Lung microvascular endothelial cell (primary cell): ENCODE measurements around the gene FGR. TPM values are rescaled to one million over a fixed set of nuclear protein-coding genes. Genes with fewer than 3 reads are reported as not detected.
A peak's percentile ranks its signal among the peaks of the same experiment; 100 is the strongest.

ENCODE experiments used
- DNase-seq, 2 donors: peaks; one replicate each; pipeline versions ENCODE4 v3.0.0 to v3.0.0-alpha.2; 2010; ENCODE audit warnings: low read depth in 2 of 2
- total RNA-seq: library from RNA; depleted of rRNA; stranded (reverse); fragments of >200 nt; gene quantifications from 2 replicates; pipeline ENCODE4 v1.2.1, GENCODE V29; 2014

Gene FGR
- total RNA-seq, 1 donor from 2014 or later: 0.20 TPM

DNA sequence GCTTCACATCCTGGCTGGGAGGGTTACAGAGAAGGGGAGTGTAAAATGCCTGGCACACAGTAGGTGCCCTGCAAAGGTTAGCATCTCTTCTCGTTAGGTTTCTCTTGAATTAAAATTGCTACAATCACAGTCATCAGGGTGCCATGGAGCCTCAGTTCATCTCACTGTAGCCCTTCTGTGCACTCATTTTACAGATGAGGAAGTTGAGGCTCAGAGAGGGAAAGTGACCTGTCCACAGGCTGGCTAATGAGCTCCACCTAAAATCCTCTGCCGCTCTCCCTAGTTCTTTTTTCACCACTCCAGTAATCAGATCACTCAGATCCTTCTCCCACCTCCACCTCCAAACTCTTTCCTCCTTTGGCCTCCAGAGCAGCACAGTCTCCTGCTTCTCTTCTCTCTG is 17.6 kb downstream of the FGR start:
- no peak for DNase-seq

DNA sequence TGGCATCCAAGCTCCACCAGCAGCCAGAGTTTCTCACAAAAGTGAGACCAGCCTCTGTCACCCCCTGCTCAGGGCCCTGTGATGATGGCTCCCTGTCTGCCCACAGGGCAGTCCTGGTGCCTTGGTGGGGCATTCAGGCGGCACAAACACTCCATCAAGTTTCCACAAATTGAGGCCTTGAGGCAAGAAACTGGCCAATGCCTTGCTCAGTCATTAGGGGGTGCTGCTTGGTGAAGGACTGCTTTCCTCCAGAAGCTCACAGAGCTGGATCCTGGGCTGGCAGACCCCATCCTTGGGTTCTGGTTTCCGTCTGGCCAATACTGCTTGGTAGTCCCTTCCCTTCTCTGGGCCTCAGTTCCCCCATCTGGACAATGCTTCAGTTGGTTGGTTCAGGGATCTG is 18.5 kb downstream of the FGR start:
- no peak for DNase-seq

DNA sequence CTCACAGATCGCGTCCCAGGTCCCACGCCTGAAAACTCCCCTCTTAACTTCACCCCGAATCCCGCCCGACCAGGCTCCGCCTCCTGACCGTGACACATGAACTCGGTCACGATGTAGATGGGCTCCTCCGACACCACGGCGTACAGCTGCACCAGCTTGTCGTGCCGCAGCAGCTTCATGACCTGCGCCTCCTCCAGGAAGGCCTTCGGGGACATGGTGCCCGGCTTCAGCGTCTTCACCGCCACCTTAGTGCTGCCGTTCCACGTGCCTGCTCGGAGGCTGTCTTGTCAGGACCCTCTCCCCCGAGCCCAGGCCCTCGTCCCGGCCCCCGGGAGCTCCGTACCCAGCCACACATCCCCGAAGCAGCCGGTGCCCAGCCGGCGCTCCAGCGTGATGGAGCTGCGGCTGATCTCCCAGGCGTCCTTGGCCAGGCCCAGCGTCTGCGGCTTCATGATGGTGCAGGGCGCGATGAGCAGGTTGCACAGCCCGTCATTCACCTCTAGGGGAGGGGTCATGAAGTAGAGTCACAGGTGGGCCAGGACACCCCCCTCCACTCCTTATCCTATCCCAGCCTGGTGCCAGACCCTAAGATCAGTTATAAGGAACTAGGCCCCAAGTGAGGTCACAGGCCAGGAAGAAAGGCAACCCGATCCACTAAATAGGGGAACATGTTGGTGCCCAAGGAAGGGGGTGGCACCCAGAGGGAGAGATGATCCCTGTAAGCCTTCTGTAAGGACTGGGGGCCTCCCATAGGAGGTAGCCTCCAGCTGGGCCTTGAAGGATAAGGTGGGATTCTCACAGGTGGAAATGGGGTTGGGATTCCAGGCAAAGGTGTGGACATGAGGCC is 19.4 kb downstream of the FGR start:
- DNase-seq: no peak

DNA sequence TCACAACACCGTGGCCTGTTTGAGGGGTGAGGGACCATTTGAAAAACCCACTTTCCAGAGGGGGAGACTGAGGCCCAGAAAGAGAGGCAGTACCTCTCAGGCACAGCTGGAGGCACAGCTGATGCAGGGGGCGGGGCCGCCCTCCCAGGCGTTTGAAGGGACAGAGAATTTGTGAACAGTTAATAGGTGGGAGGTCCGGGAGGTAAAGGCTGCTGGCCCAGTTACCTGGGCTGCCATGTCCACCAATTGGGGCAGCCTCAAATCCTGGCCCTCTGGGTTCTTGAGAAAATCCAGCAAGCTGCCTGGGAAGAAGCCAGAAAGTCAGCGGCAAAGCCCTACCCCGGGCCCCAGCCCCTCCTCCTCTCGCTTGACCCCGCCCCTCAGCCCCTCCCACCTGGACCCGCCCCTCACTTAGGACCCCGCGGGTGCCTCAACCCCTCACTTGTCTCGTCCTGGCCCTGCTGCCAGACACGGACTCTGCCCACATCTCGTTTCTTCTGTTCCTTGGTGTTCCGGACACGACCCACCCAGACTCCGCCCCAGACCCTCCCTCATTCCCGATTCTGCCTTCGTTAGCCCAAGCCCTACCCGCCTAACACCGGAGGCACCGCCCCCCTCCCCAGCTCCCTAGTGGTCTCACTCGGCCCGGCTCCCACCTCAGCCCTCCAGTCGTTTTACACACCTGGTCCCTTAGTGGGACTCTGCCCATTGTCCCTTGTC is 20.2 kb downstream of the FGR start:
- no peak for DNase-seq

DNA sequence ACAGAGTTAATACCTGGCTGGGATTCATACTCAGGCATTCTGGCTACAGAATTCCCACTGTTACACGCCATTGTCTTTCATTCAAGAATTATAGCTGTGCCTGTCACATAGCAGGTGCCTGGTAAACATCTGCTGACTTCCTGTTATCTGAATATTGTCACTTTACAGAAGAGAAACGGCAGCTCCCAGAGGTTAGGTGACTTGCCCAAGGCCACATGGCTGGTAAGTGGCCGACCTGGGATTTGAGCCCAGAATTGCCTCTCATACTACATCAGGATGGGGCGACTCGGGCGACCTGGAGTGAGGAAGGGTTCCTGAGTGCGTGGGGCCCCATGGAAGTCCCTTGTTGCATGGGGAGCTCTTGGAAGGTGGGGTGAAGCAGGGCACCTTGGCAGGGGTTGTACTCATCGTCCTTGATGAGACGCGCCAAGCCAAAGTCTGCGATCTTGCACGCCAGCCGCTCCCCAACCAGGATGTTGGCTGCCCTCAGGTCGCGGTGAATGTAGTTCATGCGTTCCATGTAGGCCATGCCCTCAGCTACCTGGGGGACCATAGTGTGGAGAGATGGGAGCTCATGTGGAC is 20.9 kb downstream of the FGR start:
- peak in 1 of 2 donors; percentile 44 for DNase-seq

DNA sequence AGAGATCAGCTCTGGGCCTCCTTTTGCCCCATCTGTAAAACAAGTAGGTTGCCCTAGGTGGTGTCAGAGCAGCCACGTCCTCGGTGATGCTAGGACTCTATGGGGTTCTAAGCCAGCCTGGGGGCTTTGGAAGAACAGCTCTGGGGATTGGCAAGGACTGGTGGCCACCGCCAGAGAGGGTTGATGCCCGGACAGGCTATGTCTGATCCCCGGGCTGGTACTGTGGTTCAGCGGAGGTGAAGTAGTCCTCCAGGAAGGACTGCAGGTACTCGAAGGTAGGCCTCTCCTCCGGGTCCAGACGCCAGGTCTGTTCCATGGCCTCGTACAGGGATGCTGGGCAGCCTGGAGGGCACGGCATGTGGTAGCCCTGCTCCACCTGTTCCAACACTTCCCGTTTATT is 22.3 kb downstream of the FGR start:
- no peak for DNase-seq

DNA sequence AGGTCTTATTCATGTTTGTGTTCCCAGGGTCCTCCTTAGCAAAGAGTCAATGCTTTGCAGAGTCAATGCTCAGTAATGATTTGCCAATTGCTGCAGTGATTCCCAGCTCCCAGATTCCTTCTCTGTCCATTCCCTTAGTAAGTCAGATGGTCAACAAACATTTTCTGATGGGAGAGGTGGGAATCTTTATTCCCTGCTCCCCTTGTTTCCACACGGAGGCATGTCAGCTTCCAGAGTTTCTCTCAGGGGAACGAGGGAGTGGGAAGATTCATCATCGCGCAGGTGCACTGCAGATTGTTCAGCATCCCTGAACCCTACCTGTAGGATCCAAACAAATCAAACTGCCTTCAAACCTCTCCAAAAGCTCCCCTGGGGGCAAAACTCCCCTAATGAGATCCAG is 23.5 kb downstream of the FGR start:
- no peak for DNase-seq

DNA sequence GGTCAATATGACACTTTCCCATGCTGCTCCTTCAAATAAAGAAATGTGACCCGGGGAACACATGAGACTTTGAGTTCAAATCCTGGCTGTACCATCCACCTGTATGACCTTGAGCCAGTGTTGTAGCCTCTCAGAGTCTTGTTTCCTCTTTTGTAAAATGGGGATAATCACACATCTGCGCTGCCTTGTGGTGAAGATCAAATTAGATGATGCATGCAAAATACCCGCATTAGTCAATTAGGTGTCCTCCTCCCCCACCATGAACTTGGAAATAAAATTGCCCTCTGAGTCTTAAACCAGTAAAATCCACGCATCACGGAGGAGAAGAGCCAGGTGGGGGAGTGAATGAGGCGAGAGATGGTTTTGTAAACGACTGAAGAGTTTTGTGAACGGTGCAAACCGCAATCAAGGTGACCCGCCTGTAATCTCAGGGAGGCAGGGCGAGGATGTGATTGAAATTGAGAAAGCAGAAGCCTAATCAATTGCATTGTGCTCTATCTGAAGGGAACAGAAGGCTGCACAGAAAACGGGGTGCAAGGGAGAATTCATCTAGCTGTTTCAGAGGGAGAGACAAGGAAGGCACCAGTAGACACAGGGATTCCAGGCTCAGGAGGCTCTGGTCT is 25.3 kb downstream of the FGR start:
- DNase-seq: no peak

DNA sequence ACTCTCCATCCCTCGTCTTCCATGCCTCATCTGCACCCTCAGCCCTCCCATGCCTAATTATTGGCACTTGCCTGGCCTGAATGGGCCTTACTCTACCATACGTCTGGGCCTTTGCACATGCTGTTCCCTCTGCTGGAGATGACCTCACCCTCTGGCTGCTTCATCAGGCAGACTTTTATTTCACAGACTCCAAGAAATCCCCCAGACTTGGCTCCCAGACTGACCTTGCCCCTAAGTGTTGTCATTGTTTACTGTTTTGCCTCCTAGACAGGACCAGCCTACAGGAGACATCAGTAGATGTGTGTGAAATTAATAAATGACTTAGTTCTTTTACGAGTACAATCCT is 25.8 kb downstream of the FGR start:
- DNase-seq: no peak

DNA sequence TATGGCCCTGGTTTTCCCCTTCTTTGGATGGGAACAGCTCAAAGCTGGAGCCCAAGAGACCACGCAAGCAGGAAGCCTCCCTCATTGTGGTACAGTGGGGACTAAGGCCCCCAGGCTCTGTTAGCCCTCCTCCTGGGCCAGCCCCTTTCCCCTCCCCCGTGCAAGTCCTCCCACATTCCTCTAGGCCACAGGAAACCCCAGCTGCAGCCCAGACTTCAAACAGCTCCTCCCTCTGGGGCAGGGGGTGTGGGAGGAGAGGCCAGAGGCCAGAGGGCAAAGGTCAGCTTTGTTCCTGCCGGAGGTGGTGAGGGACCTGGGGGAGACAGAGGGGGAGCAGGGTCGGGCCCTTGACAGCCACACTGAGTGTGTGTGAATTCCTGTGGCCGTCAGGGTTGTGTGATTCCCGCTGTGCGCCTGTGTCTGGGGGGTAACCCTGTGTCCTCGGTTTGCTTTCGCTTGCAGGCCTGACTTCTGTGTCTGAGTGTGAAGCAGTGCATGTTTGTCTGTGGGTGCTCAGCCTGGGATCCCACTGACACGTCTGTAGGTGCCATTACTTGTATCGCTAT is 27.7 kb downstream of the FGR start:
- DNase-seq: no peak

DNA sequence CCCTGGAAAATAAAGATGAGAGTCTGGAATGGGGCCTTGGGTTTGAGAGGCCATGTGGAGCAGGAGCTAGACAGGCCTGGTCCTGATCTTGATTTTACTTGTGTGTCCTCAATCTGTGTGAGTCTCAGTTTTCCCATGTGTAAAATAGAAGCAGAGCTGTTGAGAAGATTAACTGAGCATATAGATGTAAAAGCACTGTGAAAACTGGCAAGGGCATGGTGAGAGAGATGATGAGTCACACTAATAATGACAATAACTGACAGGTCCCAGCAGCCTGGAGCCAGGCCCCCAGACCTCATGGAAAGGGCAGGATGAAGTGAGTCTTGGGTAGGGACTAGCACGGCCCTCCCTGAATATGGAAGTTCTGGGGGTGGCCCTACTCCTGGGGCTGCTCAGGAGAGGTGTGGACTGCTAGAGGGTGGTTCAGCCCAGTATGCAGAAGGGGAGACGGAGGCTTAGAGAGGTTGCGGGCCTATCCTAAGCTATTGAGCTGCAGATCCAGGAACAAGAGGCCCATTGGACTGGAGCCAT is 28.2 kb downstream of the FGR start:
- peak; percentile 45 to 53 for DNase-seq

DNA sequence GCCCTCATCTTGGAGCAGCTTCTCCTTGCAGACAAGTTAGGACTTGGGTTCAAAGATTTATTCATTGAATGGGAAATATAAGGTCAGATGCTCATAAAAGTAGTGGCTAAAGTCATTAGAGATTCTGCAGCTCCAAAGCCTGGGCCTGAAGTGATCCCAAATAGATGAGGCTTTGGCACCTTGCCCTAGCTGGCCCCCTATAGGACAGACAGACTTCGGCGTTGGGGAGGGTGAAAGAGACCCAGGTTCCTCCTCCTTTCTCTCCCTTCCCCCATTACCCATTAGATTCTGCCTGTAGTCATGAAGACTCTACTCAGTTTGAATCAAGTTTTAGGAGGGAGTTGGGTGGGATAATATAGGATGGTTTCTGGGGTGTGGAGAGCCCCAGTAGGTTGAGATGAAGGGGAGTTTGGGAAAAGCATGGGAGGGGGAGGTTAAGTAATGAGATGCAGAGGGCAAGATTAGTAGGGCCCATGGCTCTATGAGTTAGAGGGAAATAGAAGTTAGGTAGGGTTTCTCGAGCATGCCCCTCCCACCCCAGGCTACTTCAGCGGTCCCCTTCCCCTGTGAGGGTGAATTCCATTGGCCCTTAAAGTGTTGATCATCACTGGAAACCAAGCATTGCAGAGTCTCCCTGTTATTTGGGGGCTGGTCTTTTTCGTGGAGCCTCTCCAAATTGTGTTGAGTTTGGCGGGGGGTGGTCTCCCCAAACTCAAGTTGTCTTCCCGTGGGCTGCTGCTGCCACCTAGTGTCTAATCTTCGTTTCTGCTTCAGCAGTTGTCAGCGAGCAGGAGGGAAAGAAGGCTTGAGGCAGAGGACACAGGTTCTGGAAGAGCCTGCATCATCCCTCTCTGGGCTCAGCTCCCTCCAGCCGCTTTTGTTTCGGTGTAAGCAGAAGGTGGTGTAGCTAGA is 28.9 kb downstream of the FGR start:
- DNase-seq: peak; percentile 60 to 71

DNA sequence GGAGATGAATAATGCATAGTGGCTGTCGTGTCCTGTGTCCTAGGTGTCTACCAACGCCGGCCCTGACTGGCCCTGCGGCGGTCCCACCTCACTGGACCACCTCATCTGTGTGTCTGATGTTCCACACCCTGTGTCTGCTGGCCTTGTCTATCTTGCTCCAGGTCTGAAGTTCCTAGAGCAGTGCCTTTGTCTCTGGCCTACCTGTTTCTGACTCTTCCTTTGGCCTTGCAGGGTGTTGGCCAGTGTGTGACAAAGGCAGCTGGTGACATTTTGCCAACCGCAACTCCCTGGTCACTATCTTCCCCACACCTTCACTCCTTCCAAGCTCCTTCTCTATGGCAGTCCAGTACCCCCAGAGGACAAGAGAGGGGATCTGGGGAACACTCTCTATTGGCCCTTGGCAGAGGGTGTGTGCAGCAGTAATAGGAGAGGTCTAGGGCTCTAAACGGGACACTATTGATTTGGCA is 29.7 kb downstream of the FGR start:
- DNase-seq: no peak

DNA sequence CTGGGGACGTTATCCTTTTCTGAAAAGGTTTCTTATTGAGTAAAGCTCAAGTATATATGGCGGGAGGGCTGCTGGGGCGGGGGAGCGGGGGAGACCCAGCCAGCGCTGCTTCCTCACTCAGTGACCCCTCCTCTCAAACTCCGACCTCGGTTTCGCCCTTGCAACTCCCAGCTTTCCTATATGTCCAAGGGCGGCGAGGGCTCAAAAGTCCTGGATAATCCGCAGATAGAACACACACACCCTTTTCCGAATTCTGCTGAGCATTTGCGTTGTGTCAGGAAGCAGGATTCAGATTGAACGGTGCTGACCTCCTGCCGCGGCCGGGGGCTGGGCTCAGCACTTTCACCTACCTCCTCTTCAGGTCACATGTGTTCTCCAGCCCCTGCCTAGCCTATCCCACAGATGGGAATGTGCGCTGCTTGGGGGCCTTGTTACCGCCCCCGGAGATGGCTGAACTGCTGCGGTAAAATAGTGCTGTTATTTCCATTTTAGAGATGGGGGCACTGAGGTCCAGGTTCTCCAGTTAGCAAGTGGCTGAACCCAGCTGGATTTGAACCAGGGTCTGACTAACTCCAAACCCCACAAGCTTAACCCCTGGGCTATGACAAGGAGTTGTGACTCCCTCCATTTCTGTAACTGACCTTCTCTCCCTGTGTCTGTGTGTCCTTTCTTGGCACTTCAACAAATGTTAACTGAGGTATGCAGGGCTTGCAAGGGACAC is 30.2 kb downstream of the FGR start:
- no peak for DNase-seq

DNA sequence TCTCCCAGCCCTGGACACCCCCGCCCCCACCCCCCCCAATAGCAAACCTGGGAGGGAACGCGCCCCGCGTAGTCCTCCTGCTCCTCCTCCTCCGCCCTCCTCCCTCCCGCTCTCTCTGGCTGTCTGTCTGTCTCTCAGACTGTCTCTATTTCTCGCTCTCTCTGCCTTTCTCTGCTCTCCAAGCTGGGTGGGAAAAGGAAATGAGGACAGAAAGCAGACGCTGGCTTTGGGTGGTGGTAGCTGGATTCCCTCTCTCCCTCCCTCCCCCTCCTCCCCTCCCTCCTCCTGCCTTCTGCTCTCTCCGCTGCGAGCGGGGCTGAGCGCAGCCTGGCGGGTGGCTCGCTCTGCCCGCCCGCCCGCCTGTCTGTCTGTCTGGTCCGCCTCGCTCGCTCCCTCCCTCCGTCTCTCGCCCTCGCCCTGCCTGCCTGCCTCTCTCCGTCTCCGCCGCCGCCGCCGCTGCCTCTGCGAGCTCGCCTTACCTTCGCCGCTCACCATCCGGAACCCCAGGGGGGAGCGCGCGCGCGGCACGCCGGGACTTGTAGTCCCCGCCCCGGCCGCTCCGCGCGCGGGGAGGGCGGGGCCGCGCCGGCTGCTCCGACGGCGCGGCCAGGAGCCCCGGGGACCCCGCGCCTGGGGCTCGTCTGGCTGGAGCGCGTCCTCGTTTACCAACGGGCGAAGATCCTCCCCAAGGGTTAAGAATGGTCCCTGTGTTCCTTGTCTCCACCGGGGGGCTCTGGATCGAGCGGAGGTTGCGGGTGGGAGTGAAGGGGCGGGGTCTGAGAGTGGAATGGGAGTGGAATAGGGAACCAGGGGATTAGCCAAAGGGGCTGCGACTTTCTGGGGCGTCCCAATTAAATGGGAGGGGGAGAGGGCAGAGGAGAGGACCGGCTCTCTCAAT is 31.1 kb downstream of the FGR start, which contains the start of gene AHDC1:
Gene AHDC1, minus strand, starts transcription at position 464 of the 898 bp plus-strand sequence. CDS start 52,029 bp downstream, outside the sequence.
- DNase-seq: peak; percentile 93 to 94

DNA sequence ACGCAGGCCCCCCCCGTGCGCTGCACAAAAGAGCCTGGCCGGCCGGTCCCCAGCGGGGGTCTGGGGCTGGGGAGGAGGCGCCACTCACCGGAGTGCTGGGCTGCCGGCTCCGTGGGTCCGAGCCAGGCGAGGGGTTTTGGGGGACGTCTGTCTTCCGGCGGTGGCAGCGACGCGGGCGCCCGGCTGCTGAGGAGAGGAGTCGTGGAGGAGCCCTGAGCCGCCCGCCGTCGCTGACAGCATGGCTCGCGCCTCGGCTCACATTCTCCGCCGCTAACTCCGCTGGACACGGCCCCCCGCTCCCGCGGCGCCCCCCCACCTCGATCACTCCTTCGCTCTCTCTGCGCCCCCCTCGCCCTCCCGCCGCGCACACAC is 31.7 kb downstream of the FGR start:
- peak in 1 of 2 donors; percentile 44 for DNase-seq

DNA sequence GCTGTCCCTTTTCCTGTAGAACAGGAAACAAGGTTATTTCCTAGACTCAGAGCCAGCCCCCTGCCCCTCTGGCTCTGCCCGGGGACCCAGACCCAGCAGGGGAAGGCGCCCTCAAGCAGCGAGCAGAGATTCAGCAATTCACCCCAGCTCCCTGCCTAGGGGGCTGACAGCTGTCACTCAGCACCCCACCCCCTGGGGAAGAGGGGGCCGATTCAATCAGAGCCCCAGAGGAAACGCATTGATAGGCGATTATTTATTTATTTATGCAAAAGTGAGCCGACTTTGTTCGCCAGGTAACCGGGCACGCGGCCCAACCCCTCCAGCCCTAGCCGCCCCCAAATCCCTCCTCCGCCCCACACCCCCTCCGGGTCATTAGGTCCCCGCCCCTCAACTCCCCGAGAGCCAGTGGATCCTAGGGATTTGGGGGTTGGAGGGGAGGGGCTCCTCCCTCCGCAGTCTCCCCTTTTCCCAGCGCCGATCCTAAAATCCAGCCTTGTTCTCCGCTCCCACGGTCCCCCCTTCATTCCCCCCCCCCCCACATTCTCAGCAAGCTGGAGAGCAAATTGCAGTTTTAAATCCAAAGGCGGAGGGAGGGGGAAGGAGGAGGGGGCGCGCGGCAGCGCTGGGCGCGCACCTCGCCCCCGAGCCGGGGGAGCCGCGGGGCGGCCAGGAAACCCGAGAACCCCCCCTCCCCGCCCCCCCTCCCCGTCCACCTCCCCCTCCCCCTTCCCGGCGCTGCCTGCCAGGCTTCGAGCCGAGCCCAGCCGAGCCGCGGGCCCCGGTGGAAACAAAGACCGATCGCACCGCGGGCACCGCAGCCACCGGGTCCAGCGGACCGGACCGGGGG is 32.3 kb downstream of the FGR start:
- DNase-seq: peak; percentile 53 to 71
